Stimulated activated CD4-positive, alpha-beta T cell treated with anti-CD3 and anti-CD28 coated beads, Interleukin-4, amount 100 ng/mL, for 1 hour (primary cell): Measurements from ENCODE around the gene SUB1.
"Not testable (repeated sequence)": the region's sequence is repeated elsewhere in the genome, so short reads cannot be mapped to it uniquely, and the experiment has no call there.

Experiments used
- DNase-seq: peaks from one replicate; pipeline ENCODE4 v3.0.0-alpha.2; 2020

SUB1 gene

DNA sequence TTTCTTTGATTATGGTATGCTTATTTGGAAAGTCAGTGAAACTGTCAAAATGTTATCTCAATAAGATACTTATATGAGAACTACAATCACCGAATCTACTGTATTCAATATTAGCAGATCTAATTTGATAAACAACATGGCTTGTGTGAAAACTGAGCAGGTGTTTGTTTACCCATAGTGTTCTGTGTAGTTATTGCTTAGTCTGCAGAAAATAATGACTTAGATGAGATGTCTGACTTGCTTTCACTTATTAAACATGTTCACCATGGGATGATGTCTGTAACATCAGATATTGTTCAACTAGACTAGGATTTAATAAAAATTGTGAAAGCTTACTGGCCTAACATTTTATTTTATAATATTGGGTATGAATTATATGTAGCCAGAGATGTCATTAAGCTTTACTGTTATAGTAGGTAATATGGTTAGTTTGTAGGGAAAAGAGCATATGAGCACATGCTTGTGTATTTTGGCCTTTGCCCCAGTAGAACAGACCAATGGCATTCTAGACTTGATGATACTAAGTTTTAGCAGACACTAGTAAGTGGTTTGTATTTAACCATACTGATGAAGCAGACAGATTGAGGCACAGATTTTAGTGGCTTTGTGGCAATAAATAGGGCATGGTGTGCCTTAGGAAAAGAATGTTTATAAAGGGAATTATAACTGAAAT lies 16.4 kb downstream of the SUB1 start:
- DNase-seq = no peak

- DNase-seq = no peak
These were observed 17.5 kb downstream of the SUB1 start for GRCh38 chr5:32602906-32603305.

GRCh38 chr5:32604800-32605765 lies 19.7 kb downstream of the SUB1 start:
- DNase-seq = no peak

DNA sequence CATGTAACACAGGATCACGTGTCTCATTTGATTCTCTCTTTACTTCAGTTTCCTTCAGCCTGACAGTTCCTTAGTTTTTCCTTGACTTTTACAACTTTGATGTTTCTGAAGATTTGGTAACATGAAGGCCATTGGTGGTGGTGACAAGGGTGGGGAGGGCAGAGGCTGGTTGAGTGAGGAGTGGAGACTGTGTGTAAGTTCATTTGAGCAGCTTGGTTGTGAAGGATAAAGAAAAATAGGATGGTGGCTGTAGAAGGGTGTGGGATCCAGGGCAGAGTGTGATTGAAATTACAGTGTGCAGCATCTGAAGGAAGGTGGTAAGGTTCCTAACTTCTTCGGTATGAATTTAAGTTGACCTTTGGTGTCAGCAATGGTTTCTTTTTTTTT lies 20.4 kb downstream of the SUB1 start:
- no peak for DNase-seq

DNA sequence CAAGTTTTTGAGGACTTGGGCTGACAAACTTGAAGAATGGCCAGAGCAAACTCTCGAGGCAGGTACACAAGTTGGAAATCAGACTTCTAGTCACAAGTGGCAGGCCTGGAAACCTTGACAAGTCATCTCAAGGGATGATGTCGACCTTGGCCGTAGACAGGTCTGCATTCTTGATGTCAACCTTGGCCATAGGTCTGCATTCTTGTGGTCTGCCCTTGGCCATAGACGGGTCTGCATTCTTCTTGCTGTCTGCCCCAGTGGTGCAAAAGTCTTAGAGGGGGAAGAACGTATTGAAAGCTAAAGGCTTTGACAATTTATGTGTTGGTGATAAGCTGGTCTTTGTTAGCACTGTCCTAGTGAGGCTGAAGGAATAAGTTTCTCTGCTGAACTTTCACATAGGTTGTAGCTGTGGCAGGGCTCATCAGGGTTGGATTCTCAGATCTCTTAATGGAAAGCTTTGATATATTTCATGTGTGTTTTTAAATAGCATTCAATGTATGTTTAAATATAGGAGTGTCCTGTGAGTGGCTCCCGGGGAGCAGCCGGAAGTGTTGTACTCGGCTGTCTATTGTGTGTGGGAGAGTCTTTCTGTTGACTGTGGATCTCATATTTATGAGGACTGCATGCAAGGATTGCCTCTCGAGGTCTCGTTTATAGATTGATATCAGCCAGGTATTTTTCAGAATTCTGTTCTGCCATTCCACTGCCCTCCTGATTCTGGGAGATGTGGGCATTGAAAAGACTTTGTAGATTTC lies 27.0 kb downstream of the SUB1 start:
- no peak for DNase-seq

GRCh38 chr5:32613050-32613672 lies 27.8 kb downstream of the SUB1 start:
- DNase-seq = peak; percentile 83

DNA sequence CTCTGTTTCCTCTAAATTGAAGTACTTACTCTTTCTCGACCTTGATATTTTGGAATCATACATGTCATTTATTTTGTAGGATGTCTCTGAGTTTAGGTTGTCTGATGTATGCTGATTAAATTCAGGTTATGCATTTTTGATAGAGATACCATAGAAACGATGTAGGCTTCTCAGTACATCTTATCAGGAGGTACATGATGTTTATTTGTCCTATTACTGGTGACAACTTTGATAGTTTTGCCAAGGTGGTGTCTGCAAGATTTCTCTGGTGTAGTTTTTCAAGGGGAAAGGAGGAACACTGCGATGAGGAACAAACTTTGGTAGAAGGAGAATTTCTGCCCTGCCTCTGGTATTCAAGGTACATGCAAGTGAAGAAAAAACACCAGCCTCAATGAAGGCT lies 29.9 kb downstream of the SUB1 start:
- DNase-seq = no peak

DNA sequence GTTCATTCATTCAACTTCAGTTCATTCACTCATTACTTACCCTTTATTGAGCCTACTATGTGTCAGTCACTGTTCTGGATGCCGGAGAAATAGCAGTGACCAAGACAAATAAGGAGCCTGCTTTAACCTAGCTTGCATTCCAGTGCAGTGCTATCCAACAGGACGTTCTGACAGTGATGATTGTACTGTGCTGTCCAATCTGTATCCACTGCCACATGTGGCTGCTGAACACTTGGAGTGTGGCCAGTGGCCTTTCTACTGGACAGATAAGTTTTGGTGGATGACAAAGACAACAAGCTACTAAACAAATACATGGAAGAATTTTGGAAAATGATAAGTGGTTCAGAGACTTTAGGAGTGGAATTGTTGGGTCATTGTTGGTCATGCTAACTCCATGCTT lies 33.6 kb downstream of the SUB1 start:
- DNase-seq = no peak

DNA sequence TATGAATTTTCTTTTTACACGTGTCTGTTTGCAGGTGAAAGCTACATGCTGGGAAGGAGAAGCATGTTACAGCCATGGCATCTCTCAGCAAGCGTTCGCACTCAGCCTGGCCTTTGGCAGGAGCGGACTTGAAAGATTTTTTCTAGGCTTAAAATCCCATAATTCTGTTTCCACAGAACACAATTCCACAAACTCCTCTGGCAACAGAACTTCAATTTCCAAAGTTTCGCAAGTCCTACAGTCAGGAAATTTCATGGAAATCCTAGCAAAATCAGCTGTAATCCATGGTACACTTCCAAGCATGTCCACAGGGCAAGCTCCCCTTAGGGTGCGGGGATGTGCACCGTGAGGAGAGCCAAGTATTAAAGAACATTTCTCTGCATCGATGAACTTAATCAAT lies 35.9 kb downstream of the SUB1 start:
- DNase-seq = no peak

- DNase-seq = no peak
These were observed 39.7 kb downstream of the SUB1 start for GRCh38 chr5:32625106-32625505.

DNA sequence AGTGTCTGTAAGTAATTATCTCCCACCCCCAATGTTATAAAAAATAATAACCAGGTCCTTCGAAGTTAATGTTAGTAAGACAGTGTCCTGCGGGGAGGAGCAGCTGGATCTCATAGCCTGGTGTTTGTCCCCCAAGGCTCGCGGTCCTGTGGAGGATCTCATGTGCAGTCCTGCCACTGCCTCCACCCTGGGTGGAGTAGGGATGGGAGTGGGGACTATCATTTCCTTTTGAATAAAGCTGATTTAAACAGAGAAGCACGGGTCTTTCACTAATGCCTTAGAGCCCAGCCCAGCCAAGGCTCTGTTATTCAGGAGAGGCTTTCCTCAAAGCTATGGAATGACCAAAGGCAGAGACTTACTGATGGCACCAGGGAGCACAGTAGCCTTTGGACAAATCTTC lies 40.2 kb downstream of the SUB1 start:
- no peak for DNase-seq

GRCh38 chr5:32627219-32627870 lies 42.0 kb downstream of the SUB1 start:
- DNase-seq = no peak

GRCh38 chr5:32628049-32628844 lies 42.9 kb downstream of the SUB1 start:
- no peak for DNase-seq

DNA sequence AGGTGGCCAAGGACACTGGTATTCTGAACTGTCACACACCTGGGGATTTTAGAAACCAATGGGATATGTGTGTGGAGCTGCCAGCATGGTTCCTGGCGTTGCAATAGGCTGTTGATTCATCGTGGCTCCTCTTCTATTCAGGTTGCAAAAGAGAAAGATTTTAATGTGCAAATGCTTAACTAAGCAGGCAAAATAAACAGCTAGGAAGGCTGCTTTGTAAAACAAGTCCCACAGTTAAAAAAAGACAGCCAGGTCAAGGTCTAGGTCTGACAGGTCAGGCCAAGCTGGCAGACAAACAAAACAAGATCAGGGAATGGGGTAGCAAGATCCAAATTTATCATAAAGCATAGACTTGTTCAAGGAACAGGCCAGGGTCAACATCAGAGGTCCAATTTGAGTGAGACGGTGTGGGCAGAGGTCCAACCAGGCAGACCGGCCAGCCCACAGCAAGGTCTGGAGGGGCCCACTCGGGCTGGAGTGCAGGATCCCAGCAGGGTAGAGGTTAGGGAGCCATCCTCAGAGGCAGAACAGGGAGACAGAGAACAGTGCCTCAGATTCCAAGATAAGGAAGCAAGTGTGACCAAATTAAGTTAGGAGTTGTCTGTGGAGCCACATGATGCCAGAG lies 45.6 kb downstream of the SUB1 start:
- no peak for DNase-seq

- DNase-seq = not testable (repeated sequence)
These were observed 47.7 kb downstream of the SUB1 start for GRCh38 chr5:32633017-32633416.

- DNase-seq = no peak
These were observed 53.0 kb downstream of the SUB1 start for GRCh38 chr5:32638309-32638708.

DNA sequence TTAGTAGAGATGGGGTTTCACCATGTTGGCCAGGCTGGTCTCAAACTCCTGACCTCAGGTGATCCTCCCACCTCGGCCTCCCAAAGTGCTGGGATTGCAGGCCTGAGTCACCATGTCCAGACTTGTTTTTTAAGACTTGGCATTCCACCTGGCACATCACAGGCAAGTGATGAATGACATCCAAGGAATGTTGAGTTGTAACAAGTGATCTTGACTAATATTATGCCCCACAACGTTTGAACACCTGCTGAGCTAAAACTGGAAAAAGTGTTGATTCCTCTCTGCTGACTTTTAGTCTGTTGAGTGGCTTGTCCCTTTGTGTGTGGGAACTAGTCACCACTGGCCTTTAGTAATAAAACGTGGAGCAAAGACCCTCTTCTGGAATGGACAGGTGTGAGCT lies 54.6 kb downstream of the SUB1 start:
- DNase-seq = no peak

DNA sequence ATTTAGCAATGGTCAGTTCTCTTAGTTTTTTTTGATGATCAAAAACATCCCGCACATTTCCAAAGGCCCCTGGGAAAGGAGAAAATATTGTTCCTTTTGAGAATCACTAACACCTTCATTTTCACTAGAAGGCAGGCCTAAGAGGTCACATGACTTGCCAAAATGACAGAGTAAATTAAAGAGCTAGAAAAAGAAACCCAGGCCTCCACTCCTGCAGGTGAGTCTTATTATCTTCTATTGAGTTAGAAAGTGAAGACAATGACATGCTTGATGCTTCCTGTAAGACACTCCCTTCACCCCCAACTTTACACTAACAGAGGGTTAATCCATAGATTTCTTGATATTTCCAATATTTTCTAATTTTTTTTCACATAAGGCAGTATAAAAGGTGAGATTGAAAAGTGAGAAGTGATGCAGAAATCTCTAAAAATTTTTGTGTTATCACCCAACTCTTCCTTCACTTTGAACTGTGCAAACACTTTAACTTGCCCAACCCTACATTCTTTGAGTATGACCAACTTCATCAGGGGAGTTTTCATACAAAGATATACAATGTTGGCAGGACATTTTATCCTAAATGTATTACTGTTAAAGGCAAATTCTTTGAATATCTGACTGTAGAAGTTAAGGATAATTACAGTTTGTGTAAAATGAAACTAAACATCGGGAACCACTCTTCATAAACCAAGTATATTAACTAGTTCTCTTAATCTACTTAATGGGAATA lies 57.1 kb downstream of the SUB1 start:
- no peak for DNase-seq

GRCh38 chr5:32645246-32645645 lies 59.9 kb downstream of the SUB1 start:
- DNase-seq = no peak
